ENCODE measurements around the gene FUNDC1.

FUNDC1 gene

DNA sequence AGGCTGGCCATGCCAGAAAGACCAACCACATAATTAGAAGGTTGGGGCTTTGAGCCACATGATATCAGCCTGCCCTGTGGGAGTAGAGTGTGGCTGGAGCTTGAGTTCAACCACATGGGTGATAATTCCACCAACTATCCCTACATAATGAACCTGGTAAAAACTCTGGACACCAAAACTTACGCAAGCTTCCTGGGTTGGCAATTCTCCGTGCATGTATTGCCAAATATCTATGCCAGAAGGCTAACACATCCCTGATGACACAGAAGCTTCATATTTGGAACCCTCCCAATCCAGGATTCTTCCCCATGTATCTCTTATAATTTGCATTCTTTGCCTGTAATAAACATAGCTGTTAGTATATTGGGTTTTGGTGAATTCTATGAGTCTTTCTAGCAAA, 68.2 kb downstream of the FUNDC1 start:
- no peak for DNase-seq
